ENCODE data around the gene FOXN3.
"Not testable (repeated sequence)": the region's sequence is repeated elsewhere in the genome, so short reads cannot be mapped to it uniquely, and the experiment has no call there.

FOXN3 gene

GRCh38 chr14:89256283-89256682 is 160.8 kb downstream of the FOXN3 start:
- DNase-seq: no peak

GRCh38 chr14:89255852-89256251 is 161.2 kb downstream of the FOXN3 start:
- no peak for DNase-seq

- DNase-seq: peak in 2 of 58 donors; percentile 13 to 42
These were observed 162.0 kb downstream of the FOXN3 start for GRCh38 chr14:89255012-89255411.

- DNase-seq: no peak
These were observed 162.7 kb downstream of the FOXN3 start for GRCh38 chr14:89254166-89254909.

GRCh38 chr14:89252887-89253532 is 164.0 kb downstream of the FOXN3 start:
- DNase-seq: peak in 12 of 58 donors; percentile 6 to 49 (median 20)

- no peak for DNase-seq
These were observed 166.0 kb downstream of the FOXN3 start for GRCh38 chr14:89251061-89251460.

GRCh38 chr14:89250655-89250975 is 166.4 kb downstream of the FOXN3 start:
- DNase-seq: not testable (repeated sequence)

GRCh38 chr14:89249972-89250654 is 166.9 kb downstream of the FOXN3 start:
- DNase-seq: no peak

- DNase-seq: no peak
These were observed 167.9 kb downstream of the FOXN3 start for GRCh38 chr14:89249065-89249695.

GRCh38 chr14:89248411-89249064 is 168.5 kb downstream of the FOXN3 start:
- DNase-seq: no peak

- DNase-seq: no peak
These were observed 169.4 kb downstream of the FOXN3 start for GRCh38 chr14:89247457-89248122.

- DNase-seq: no peak
These were observed 170.7 kb downstream of the FOXN3 start for GRCh38 chr14:89246290-89246689.

- DNase-seq: no peak
These were observed 171.2 kb downstream of the FOXN3 start for GRCh38 chr14:89245802-89246201.

GRCh38 chr14:89244720-89245119 is 172.3 kb downstream of the FOXN3 start:
- DNase-seq: no peak

GRCh38 chr14:89243741-89244140 is 173.3 kb downstream of the FOXN3 start:
- no peak for DNase-seq

- no peak for DNase-seq
These were observed 173.7 kb downstream of the FOXN3 start for GRCh38 chr14:89243286-89243685.

GRCh38 chr14:89242652-89243279 is 174.3 kb downstream of the FOXN3 start:
- DNase-seq: peak in 1 of 58 donors; percentile 12

- no peak for DNase-seq
These were observed 174.9 kb downstream of the FOXN3 start for GRCh38 chr14:89241934-89242651.

GRCh38 chr14:89241257-89241656 is 175.8 kb downstream of the FOXN3 start:
- no peak for DNase-seq

GRCh38 chr14:89240414-89240813 is 176.6 kb downstream of the FOXN3 start:
- no peak for DNase-seq
